Nucleus accumbens (tissue), 56 donors: ENCODE data around the gene G0S2.

Experiments
- DNase-seq, 56 donors: peaks; one replicate each; lab custom pipeline; 2025; lab: John Stamatoyannopoulos, UW

The G0S2 gene

DNA sequence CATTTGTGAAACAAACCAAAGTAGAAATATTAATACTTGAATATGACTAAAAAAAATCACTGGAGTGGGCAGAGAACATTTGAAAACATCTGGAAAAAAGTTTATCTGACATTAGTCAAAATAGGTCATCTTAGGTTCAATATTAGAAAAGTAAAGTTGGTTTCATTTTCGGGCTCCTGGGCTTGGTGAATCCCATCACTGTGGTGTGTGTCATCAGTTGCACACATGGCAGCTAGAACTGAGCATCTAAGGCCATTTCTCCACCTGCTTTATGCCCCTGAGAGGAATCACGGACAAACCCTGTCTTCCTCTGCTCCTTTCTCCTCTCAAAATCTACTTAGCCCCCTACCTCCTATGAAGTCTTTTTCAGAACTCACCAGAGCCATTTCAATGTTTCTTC is 34.9 kb downstream of the G0S2 start:
- no peak for DNase-seq

DNA sequence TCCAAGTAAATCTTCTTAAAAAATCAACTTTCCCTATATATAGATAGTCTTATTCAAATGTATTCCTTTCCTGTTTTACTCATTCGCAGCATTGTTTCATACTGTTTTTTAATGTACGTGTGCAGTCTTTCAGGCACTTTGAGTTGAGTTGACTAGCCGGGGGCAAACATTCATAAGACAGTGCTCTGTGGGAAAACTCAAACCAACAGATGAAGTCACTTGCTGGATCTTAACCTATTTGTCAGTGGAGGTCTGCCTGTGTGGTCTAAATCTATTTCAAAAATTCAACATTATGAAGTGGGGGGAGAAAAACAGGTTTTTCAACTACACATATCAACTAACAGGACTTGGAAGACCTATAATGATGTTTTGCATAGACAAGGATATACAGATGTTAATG is 35.6 kb downstream of the G0S2 start:
- DNase-seq, result no peak

DNA sequence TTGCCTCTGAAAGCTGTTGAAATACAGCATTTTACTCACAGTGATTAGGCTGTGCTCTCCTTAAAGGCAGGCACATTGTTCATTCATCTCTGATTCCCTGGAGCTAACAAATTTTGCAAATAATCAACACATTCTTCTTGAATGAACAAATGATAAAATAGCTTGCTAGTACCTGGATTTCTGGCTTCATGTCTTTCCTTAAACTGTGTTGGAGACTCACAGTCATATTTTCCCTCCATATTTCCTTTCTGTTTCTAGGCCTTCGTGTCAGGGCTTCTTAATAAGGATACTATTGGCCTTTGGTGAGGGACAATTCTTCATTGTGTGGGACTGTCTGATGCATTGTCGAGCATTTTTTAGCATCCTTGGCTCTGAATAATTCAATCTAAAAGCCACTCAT is 39.1 kb downstream of the G0S2 start:
- peak in 1 of 56 donors; percentile 2 for DNase-seq

DNA sequence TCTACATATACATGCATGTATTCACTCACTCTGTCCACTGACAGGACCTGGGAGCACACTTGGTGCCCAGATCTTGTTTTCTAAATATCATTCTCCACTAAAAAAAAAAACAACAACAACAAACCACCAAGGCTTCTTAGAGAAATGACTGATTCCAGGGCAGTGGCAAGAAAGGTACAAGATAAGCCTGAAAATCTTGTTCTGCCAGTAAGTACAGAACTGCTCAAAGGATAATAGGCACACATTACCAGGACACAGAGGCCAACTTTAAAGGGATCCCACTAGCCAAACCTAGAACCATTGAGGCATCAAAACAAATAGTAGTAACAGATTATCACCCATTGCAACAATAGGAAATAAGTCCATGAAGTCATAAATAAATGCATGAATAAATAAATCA is 40.1 kb downstream of the G0S2 start:
- no peak for DNase-seq

DNA sequence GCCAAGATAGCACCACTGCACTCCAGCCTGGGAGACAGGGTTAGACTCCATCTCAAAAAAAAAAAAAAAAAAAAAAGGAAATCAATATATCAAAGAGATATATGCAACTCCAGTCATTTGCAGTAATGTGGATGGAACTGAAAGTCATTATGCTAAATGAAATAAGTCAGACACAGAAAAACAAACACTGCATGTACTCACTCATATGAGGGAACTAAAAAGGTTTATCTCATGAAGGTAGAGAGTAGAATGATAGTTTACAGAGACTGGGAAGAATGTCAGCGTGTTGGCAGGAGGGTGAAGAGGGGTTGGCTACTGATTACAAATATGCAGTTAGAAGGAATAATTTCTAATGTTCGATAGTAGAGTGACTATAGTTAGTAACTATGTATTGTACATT is 42.6 kb downstream of the G0S2 start:
- no peak for DNase-seq

DNA sequence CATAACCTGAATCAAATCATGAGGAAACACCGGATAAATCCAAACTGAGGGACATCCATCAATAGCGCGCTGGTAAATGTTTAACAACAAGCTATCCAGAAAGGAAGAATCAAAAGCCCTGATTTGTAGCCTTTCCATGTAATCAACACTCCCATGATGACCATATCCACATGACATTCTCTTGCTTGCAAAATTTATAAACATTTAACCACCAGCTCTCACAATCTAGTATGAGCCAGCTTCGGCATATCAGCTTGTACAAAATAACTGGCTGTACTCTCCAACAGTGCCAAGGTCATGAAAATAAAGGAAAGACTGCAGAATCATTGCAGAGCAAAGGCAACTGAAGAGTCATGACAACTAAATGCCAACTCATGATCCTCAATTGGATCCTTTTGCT is 45.1 kb downstream of the G0S2 start:
- no peak for DNase-seq

DNA sequence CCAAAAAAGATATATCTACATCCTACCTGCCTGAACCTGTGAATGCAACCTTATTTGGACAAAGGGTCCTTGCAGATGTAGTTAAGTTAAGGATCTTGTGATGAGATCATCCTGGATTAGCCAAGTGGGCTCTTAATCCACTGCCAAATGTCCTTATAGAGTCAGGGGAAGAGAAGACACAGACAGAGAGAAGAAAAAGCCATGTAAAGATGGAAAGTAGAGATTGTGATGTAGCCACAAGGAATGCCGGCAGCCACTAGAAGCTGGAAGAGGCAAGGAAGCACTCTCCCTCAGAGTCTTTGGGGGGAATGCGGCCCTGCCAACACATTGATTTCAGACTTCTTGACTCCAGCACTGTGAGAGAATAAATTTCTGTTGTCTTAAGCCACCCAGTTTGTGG is 45.6 kb downstream of the G0S2 start:
- no peak for DNase-seq

DNA sequence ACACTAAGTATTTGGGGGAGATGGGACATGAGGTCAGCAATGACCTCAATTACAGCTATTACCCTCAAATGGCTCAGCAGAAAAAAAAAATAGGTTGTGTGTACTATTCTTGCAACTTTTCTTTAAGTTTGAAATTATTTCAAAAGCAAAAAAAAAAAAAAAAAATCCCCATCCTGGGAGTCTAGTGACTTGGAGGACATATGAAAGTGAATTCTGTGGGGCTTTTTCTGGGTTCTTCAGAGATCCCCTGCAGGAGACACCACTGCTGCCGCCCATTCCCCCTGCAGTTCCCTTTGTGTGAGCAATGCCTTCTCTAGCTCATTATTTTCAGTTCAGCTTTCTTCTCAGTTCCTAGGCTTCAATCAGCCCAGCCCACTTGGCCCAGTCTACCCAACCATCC is 46.1 kb downstream of the G0S2 start:
- no peak for DNase-seq

DNA sequence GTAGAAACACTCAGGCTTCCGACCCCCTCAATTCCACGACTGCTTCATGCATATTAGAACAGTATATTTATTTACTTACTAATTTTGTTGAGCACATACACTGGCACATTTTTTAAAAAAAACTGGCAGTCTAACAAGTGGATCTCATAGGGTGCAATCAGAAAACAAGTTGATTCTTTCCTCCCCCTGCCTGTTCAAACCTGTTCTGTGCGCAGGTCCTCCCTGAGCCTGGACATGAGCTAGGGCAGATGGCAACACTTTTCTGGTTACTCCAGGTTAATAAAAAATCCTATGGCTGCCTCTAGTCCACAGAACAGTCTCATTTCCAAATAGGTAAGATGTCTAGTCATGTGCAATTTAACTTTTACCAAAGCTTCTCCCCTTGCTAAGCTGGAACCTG is 48.1 kb downstream of the G0S2 start:
- no peak for DNase-seq

DNA sequence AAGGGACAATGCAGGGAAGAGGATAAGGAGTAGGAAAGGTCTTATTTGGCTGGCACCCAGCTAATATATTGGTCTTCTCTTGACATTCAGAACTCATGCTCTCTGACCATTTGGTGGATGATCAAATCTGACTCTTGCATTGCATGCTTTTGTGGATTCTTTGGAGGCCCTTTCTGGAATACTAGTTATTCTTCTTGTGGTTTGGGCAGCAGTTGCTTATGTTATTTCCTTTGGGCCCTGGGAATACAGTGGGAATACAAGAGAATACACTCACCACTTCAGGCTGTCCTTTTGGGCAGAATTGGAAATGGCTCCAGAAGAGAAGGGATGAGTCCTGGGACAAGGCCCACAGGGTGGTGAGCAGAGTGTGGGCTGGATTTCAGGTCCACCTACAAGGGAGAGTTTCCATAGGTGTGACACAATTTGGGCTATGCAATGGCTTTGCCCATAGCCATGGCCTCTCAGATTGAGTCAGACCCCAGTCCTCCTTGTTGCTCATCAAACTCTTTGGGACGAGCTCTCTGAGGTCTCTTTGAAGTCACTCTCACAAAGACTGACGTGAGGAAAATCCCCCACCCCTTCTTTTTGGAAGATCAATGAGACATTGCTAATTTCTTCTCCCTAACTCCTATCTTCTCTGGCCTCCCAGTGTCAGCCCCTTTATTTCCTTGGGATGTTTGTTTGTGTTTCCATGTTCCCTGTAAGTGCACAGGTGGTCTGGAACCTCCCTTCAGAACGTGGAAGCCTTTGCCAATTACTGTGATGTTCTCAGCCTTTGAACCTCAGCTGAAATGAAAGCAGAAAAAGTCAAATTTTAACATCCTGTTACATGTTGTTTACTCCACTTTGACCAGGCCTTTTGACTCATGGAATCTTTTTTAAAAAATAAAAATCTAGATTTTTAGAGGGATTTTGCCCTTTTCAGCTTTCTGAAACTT is 48.8 kb downstream of the G0S2 start:
- DNase-seq, result no peak
